SK-N-DZ (cell line): ENCODE measurements around the gene NHERF2.

Experiments
- DNase-seq: peaks from one replicate; pipeline ENCODE4 v3.0.0-alpha.2; 2015; ENCODE audit warnings: low spot score

The NHERF2 gene

DNA sequence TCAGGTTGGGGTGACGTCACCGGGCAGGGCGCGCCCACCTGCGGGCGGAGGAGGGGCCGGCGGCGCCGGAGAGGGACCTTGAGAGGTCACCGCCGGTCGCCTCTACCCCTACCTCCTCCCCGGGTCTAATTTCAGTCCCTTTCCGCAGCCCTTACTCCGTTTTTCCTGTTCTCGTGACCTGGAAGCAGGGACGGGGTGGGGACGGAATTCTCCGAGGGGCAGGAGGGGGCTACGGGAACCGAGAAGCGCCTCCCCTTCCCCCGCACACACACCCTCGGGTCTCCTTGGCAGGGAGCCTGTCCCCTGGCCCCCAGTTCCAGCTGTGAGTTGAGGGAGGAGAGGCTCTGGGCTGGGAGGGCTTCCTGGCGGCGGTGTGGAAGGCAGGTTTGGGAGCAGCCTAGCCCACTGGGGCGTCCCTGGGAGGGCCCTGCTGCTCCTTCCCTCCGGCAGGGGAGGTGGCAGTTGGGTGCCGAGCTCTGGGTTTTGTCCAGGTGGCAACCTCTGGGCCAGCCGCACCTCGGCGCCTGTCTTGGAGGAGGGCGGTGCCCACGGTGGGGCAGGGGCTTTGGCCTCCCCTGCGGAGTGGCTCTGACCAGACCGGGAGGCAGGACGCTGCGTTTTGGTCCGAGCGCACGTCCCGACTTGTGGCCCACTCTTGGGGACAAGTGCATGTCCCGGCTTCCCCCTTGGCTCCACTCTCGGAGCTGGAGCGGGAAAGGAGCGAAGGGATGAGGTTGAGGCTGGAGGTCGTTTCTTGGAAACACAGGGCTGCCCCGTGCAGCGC, 36.2 kb upstream of the NHERF2 start:
- DNase-seq: no peak

DNA sequence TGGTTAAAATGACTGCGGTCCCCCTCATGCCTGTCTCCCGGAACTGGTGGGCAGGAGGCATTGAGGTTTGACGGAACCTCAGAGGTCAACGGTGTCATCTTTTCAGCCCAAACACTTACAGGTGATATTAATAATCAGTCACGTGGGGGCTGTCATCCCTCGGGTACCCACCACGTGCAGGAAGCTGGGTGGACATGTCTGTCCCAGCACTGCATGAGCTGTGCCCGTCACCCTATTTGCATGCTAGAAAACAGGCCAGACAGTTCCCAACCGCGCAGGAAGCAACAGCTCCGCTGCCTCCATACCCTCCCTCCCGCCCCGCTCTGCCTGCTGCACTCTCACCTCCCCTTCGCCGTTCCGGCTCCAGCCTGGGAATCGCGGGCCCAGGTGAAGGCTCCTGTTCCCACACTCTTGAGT, 35.6 kb upstream of the NHERF2 start:
- DNase-seq: no peak

DNA sequence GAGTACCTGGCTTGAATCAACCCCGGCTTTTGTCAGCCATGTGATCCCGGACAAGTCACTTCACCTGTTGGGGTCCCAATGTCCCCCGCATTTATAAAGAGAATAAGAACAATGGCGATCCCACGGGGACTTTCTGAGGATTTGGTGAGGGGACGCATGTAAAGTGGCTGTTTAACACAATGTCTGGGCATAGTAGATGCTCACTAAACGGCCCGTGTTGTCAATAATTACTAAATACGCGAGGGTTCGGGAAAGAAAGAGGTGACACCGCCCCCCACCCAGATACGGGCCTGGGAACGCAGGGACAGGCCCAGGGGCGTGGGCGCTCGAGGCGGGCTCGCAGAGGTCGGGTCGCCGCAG, 35.1 kb upstream of the NHERF2 start:
- DNase-seq: no peak

DNA sequence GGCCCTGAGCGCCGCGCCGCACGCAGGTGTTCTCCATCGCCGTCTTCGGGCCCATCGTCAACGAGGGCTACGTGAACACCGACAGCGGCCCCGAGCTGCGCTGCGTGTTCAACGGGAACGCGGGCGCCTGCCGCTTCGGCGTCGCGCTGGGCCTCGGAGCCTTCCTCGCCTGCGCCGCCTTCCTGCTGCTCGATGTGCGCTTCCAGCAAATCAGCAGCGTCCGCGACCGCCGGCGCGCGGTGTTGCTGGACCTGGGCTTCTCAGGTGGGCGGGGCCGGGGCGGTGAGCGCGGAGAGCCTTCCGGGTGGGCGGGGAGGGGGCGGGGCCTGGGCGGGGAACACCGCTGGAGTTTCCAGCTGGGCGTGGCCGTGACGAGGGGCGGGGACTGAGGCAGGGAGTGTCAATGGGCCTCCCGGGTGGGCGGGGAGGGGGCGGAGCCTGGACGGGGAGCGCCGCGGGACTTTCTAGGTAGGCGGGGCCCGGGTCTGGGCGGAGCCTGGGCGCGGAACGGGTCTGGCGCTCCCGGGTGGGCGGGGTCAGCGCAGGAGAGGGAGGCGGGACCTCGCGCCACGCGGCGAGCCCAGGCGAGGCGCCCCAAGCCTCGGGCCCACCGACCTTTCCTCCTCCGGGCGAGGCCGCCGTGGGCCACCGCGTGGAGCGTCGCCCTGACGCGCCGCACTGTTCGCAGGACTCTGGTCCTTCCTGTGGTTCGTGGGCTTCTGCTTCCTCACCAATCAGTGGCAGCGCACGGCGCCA, 34.6 kb upstream of the NHERF2 start:
- no peak for DNase-seq

DNA sequence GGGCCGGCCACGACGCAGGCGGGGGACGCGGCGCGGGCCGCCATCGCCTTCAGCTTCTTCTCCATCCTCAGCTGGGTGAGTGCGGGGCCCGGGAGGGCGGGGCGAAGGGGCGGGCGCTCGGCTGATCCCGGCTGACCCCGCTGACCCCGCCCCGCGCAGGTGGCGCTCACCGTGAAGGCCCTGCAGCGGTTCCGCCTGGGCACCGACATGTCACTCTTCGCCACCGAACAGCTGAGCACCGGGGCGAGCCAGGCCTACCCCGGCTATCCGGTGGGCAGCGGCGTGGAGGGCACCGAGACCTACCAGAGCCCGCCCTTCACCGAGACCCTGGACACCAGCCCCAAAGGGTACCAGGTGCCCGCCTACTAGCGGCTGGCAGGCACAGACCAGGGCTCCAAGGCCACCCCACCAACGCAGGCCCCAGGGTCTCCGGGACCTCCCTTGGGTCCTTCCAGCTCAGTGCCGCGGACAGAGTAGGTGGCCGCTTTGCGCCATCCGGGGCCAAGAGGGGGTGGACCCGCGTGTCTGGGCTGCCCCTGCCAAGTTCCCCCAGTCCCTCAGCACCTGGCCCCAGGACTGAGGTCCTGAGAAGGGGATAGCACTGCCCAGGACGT, 33.9 kb upstream of the NHERF2 start:
- no peak for DNase-seq

DNA sequence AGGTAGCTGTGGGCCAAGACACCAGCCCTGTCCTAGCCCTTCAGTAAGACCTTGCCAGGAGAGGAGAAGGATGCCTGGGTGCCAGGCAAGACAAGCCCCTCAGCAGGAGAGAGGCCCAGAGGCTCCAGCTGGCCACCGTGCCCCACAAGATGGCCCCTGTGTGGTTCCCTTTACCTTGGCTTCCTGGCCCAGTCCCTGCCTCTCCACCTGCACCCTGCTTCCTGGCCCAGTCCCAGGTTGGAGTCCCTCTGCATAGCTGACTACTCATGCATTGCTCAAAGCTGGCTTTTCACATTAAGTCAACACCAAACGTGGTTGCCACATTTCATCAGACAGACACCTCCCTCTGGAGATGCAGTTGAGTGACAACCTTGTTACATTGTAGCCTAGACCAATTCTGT, 33.0 kb upstream of the NHERF2 start:
- no peak for DNase-seq

DNA sequence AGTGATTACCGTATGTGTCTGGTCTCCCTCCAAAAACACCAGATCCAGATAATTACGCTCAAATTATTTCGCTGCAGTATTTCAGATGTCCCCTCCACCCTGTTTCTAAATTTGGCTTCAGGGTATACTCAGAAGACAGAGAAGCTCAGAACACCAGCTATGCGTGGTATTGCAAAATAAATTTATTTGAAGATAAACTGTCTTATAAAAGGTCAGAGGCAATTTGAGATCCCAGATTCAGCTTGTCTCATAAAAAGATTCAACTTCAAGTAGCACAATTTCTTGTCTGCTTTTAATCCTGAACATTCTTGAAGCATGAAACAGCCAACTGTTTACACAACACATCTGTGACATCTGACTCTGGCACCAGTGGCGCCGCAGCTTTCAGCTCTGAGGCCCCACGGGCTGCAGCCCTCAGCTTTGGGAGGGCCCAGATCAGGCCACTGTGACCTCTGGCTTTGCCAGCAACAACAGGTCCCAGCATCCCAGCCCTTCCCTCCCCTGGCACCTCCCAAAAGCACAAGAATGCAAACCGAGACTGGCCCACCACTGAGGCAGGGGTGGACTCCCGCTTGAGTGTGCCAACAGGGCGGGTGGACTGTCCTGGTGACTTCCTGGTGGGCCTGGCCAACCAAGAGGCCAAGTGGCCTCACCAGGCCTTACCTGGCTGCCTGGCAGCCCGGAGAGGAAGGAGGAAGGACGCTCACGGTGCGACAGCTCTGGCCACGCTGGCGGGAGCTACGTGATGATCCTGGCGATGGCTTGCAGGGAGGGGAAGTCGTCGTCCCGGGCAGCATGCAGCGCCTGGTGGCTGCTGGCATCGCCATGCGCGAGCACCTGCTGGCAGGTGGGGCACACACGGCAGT, 29.0 kb upstream of the NHERF2 start:
- no peak for DNase-seq

DNA sequence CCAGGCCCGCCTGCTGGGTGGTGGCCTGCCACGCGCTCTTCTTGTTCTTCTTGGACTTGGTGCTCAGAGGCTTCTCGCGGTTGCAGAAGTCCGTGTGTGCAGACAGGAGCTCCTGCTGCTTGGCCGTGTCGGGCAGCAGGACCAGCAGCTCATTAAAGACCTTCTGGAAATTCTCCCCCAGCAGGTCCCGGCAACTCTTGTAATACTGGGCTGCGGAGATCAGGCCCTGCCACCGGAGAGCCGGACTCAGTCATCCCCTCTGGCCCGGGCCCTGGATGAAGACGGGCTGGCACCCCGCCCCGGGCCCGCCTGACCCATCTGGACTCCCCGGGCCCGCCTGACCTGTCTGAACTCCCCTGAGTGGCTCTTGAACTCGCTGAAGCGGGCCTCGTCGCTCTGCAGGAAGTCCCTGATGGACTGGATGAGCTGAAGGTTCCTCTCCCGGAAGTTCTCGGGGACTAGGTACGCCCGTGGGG, 28.3 kb upstream of the NHERF2 start:
- no peak for DNase-seq

DNA sequence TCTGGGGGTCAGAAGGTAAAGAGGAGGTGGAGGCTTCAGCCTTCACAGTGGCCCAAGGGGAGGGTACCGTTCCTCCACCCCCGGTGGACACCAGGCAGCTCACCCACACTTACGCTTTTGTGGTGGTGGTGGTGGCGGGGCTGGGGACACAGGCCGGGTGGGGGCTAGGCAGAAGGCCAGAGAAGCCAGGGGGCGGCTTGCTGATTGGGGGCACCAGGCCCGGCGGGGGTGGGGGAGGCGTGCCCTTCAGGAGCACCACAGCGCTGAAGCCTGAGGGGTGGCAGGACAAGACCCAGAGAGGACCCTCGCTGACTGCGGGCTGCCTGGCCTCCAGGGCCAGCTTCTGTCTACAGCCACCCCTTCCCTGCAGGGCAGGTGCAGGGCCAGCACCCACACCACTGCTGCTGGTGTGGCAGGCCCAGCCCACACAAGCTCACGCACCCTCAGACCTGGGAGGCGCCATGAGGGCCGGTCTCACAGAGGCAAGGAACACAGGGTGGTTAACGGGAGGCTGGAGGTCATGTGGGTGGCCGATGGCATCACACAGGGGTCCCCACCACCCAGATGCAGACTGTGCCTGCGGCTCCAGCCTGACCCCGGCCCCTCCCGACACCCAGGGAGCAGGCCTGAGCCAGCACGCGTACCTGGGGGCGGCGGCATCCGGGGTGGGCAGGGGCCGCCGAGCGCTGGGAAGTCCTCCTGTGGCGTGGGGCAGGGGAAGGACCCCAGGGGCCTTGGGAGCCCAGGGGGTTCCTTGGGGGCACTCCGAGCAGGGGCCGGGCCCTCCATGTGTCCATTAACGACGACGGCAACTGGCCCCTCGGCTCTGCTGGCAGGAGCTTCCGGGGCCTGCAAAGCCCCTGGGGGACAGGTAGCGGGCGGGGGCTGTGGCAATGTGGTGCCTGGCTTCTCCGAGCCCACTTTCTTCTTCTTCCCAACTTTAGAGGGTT, 27.6 kb upstream of the NHERF2 start:
- DNase-seq: no peak

DNA sequence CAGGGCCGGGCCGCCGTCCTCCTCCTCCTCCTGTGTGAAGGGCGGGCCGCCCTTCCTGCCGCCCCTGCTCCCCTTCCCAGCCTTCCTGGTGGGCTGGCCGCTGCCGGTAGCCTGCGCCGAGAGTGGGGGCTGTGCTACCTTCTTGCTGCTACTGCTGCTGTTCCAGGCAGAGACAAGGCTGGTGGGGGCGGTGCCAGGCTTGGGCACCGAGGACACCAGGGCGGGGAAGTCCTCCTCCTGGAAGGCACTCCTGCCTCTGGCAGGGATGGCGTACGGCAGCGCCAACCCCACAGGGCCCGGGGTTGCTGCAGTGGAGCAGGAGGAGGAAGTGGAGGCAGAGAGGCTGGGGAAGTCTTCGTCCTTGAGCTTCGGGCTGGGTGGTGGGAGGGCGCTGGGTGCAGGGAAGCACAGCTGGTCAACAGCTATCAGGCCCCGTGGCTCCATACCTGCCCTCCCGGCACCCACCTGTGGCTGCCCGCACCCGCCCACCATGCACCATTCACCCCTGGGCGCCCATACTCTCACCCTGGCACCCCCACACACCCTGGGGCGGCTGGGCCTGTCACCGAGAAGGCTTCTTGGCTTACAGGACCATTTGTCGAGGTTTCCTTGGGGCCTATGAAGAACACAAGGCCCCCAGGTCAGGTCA, 26.7 kb upstream of the NHERF2 start:
- DNase-seq: no peak

DNA sequence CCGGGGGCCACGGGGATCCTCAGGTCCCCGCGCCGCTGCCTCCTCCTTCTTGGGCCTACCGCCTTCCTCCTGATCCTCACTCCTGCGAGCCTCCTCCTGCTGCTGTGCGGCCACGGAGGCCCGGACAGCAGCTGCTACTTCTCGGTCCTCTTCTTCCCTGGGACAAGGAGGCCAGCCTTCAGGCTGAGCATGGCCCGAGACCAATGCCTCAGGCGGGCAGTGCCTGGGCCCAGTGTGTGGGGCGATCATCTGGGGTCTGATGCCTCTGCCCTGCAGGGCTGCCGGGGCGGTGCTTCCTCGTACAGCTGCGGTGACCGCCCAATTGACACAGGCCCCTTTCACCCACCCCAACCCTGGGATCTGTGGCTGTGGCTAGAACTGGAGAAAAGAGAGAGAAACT, 25.7 kb upstream of the NHERF2 start:
- no peak for DNase-seq

DNA sequence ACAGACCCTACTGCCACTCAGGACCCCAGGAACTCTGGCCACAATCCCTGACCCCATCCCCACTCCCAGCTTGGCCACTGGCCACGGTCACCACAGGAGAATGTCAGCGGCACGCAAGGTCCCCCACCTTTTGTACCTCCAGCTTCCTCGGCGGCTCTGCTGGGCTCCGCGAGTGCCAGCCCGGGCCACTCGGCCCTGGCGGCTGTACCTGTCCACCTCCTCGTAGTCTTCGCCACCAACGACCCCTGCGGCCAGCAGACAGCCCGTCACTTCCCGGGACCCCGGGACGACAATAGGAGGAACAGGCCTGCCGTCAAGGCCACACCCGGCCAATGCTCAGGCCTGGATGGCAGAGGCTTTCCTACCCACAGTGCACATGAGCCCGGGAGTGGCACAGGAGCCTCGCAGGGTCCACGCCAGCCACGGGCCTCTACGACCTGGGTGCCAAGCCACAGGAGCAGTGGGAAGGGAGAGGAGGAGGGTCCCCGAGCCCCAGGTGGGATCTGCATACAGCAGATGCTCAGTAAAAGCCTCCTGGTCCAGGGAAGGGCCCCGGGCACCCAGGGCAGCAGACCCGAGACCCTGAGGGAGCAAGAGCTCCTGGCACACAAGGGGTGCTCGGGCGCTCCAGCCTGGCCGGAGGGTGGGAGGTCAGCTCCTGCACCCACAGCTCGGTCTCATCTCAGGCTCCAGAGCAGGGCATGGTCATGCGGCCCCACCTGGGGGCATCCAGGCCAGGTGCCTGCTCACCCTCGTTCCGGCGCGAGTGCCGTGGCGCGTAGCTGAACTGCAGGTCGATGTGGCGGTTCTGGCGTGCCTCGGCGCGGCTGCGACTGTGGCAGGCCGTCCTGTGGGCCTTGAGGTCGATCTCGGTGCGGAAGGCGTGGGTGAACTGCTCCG, 25.0 kb upstream of the NHERF2 start:
- DNase-seq: no peak

DNA sequence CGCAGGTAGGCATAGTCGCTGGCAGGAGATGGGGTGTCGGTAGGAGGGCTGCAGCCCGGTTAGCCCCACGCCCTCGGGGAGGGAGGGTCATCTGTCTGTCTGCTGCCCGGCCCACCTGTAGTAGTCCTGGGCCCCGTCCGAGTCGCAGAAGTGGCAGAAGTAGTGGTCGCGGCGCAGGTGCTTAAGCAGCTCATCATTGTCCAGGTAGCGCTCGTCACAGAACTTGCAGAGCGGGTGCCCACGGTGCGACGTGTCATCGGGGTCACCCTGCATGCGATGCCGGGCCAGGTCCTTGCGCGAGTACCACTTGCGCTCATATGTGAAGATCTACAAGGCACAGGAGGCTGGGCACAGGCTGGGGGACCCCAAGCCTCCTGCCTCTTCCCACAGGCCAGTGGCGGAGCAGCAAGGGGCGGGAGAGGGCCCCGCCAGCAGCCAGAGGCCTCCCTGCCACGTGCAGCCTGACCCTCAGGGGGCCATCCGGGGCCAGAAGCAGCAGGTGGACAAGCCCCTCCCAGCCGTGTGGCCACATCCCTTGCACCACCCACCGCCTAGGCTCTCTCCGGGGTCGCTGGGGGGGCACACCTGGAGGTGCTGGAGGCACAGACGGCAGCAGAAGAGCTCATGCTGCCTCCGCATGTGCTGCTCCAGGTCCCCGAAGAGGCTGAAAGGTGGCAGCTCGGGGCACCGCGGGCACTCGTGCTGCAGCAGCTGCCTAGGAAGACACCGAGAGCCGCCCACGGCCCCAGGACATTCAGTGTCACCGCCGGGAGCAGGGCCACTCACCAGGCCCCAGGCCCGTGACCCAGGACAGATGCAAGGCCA, 24.1 kb upstream of the NHERF2 start:
- DNase-seq: no peak

DNA sequence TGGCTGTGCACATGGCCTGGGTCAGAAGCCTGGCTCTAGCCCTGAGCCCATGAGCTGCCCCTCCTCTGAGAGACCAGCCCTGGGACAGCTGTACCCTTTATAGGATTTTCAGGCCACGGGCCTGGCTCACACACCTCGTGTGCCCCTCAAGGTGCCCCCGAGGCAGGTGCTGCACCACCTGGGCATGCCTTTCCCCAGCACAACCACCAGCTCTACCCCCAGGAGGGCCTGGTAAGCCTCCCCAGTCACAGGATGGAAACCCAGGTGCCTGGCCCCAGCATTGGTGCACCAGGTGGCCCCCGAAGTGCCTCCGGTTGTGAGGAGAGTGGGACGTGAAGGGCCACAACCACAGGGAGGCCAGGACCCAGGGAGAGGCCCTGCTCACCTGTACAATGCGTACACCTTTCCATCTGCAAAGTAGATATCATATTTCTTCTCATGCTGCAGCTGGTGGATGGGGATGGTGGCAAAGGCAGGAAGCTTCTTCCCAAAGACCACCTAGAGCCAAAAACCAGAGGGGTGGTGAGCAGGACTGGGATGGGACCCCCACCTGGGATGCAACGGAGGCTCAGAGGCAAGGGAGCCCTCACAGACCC, 23.4 kb upstream of the NHERF2 start:
- no peak for DNase-seq

DNA sequence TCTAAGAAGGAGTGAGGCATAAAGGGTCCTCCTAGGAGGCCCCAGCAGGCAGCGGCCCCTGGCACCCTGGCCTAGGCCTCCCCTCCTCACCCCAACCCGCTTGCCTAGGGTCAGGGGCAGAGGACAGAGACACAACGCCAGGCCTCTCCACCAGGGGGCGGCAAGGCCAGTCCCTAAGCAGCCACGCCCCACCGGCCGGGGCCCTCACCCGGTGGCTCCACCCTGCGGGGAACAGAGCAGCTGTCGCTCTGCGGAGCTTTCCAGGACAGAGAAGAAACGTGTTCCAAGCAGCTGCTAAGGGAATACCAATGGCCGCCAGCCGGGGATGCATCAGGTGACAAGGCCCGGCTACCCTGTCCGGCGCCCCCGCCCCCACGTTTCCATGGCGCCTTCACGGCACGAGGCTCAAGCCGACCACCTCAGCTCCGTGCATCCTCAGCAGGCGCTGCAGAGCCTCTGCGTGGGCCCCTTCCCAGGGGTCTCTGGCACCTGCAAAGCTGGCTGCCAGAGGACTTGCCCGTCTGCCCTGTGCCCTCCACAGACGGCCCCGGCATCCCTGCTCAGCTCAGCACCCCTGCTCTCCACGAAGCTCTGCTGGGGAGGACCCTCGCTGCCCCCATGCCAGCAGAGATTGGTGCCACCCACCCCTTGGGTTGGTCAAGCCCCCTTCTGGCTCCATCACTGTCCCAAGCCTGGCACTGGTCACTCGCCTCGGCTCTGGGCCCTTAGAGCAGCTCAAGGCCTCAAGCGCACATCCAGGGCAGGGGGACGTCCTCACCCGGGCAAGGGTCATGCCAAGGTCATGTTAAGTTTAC, 22.7 kb upstream of the NHERF2 start:
- peak; percentile 95 for DNase-seq

DNA sequence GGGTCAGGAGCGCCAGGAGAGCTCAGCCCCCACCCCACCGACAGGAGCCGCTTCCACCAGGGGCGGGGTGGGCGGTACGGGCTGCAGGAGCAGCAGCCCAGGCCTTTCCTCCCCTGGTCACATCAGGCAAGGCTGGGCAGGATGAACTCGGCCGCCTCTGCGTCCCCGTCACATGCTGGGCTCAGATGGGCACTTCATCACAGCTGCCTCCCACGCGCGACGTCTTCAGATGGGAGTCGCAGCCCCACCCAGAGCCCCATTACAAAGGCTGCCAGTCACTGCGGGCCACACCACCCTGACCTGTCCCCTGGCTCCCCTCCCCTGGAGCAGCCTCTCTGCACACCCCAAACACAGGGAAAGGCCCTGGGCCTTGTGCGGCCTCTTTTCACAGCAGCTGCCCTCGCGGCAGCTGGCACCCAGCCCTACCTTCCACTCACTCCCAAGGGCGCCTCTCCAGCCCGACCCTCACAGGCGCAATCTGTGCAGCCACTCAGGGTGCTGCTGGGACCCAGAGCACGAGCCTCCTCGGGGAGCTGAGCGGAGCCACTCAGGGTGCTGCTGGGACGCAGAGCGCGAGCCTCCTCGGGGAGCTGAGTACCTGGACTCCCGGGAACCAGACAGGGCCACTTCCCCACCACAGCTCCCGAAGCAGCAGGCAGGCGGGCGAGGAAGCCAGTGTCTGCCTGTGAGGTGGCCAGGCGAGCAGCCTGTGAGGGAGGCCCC, 21.7 kb upstream of the NHERF2 start:
- DNase-seq: no peak
